MCF 10A (cell line): ENCODE data around the gene DEUP1. TPM values are rescaled to one million over a fixed set of nuclear protein-coding genes. Genes with fewer than 3 reads are reported as not detected.

Source experiments
- BruUV-seq: library from RNA; stranded (reverse); fragments of 400-500 nt; replicated peaks from 2 replicates; lab custom pipeline; 2021; lab: Mats Ljungman, UMichigan
- CTCF ChIA-PET: fragments of 300-600 bp; sonication (Branson Sonifier 250); formaldehyde crosslinking; extraction: SDS; loops from one replicate; lab custom pipeline; 2021; ENCODE audit warnings: antibody characterized with exemption, inconsistent platforms; lab: Yijun Ruan, JAX
- POLR2A ChIA-PET: fragments of 300-600, 350-650 bp; sonication (Branson Sonifier 250); formaldehyde crosslinking; extraction: SDS; loops from one replicate; lab custom pipeline; 2020; ENCODE audit warnings: antibody characterized with exemption, inconsistent platforms; lab: Yijun Ruan, JAX
- DNase-seq: peaks from one replicate; pipeline ENCODE4 v3.0.0-alpha.2; 2018; ENCODE audit not compliant: unreplicated experiment
- H3K27ac Mint-ChIP-seq: one replicate; pipeline ENCODE4 v1.8.0; 2022; ENCODE audit warnings: mild to moderate bottlenecking, low read depth, mixed read lengths; ENCODE audit not compliant: unreplicated experiment
- H3K27me3 Mint-ChIP-seq: one replicate; pipeline ENCODE4 v1.8.0; 2022; ENCODE audit warnings: mixed read lengths; ENCODE audit not compliant: insufficient read depth, unreplicated experiment
- H3K36me3 Mint-ChIP-seq: one replicate; pipeline ENCODE4 v1.8.0; 2022; ENCODE audit warnings: mild to moderate bottlenecking, moderate library complexity, mixed read lengths; ENCODE audit not compliant: insufficient read depth, unreplicated experiment
- H3K4me1 Mint-ChIP-seq: one replicate; pipeline ENCODE4 v1.8.0; 2022; ENCODE audit warnings: mixed read lengths; ENCODE audit not compliant: insufficient read depth, unreplicated experiment
- H3K4me3 Mint-ChIP-seq: one replicate; pipeline ENCODE4 v1.8.0; 2022; ENCODE audit warnings: mild to moderate bottlenecking, moderate library complexity, mixed read lengths; ENCODE audit not compliant: unreplicated experiment
- H3K9me3 Mint-ChIP-seq: one replicate; pipeline ENCODE4 v1.8.0; 2022; ENCODE audit warnings: mixed read lengths; ENCODE audit not compliant: unreplicated experiment
- CTCF ChIP-seq: fragments of 200-600 bp; IDR thresholded peaks from one replicate; pipeline ENCODE4 v1.8.0; 2022; ENCODE audit warnings: antibody characterized with exemption, mild to moderate bottlenecking; ENCODE audit not compliant: unreplicated experiment
- intact Hi-C: fragments of 100-400 bp; cut with micrococcal nuclease; formaldehyde crosslinking; loops from 2 replicates; pipeline ENCODE4 v1.14.1; 2022
- total RNA-seq: library from RNA; stranded (reverse); gene quantifications from 2 replicates; pipeline ENCODE4 v1.2.3, GENCODE V29; 2022

Gene DEUP1
- total RNA-seq, 1 experiment from 2014 or later: not detected

GRCh38 chr11:93319224-93319839 lies 11.2 kb upstream of the DEUP1 start:
- Mint-ChIP-seq H3K27ac (no peak overlapping the region), H3K4me1 (no peaks in the 10 kb centered on the region), H3K27me3 (no peaks in the 10 kb centered on the region), H3K4me3 (no peak overlapping the region), H3K9me3 (peaks cover 30% of the 10 kb centered on the region), H3K36me3 (no peaks in the 10 kb centered on the region)
- ChIA-PET POLR2A (no interaction called here), CTCF (interaction anchor here (0.5 to 1.4 kb wide), 3 partner anchors 16 to 1542 kb away, joined by 3 read pairs; no protein-coding TSS in a partner anchor)
- BruUV-seq: no TSS peak
- intact Hi-C loops: no loop called here
- TF ChIP-seq CTCF: no peak
- no peak for DNase-seq

- no peaks in the 10 kb centered on the region for H3K36me3 Mint-ChIP-seq
- H3K4me1 Mint-ChIP-seq: no peaks in the 10 kb centered on the region
- peaks cover 21% of the 10 kb centered on the region for H3K9me3 Mint-ChIP-seq
- TF ChIP-seq CTCF: no peak
- CTCF ChIA-PET: interaction anchor here (0.6 kb wide), 1 partner anchor 1541 kb away, joined by 3 read pairs; no protein-coding TSS in a partner anchor
- H3K4me3 Mint-ChIP-seq: no peak overlapping the region
- H3K27ac Mint-ChIP-seq: no peak overlapping the region
- H3K27me3 Mint-ChIP-seq: no peaks in the 10 kb centered on the region
- POLR2A ChIA-PET: no interaction called here
- BruUV-seq: no TSS peak
- intact Hi-C loops: no loop called here
- DNase-seq: no peak
These were observed 10.3 kb upstream of the DEUP1 start for GRCh38 chr11:93320230-93320629.

GRCh38 chr11:93322207-93322606 lies 8.3 kb upstream of the DEUP1 start:
- Mint-ChIP-seq H3K9me3 (peaks cover 14% of the 10 kb centered on the region), H3K27ac (no peak overlapping the region), H3K4me3 (no peak overlapping the region), H3K27me3 (no peaks in the 10 kb centered on the region), H3K36me3 (no peaks in the 10 kb centered on the region), H3K4me1 (no peaks in the 10 kb centered on the region)
- BruUV-seq: no TSS peak
- ChIA-PET CTCF (no interaction called here), POLR2A (interaction anchor here (0.7 kb wide), 1 partner anchor 56 kb away, joined by 4 read pairs; no protein-coding TSS in a partner anchor)
- intact Hi-C loops: no loop called here
- TF ChIP-seq CTCF: no peak
- no peak for DNase-seq

GRCh38 chr11:93323747-93324146 lies 6.8 kb upstream of the DEUP1 start:
- no peak overlapping the region for H3K4me3 Mint-ChIP-seq
- POLR2A ChIA-PET: no interaction called here

More at GRCh38 chr11:93323747-93324146, 6.8 kb upstream of the DEUP1 start:
- H3K4me1 Mint-ChIP-seq: no peaks in the 10 kb centered on the region
- H3K9me3 Mint-ChIP-seq: peaks cover 7% of the 10 kb centered on the region
- no peak for DNase-seq
- CTCF ChIA-PET: interaction anchor here (0.7 kb wide), 1 partner anchor 235 kb away, joined by 4 read pairs; no protein-coding TSS in a partner anchor
- BruUV-seq: no TSS peak
- H3K27ac Mint-ChIP-seq: no peak overlapping the region
- H3K36me3 Mint-ChIP-seq: no peaks in the 10 kb centered on the region
- H3K27me3 Mint-ChIP-seq: no peaks in the 10 kb centered on the region
- TF ChIP-seq CTCF: no peak
- intact Hi-C loops: no loop called here
